ENCODE results near the gene TMEM108.

- TF ChIP-seq, protein P1, sequence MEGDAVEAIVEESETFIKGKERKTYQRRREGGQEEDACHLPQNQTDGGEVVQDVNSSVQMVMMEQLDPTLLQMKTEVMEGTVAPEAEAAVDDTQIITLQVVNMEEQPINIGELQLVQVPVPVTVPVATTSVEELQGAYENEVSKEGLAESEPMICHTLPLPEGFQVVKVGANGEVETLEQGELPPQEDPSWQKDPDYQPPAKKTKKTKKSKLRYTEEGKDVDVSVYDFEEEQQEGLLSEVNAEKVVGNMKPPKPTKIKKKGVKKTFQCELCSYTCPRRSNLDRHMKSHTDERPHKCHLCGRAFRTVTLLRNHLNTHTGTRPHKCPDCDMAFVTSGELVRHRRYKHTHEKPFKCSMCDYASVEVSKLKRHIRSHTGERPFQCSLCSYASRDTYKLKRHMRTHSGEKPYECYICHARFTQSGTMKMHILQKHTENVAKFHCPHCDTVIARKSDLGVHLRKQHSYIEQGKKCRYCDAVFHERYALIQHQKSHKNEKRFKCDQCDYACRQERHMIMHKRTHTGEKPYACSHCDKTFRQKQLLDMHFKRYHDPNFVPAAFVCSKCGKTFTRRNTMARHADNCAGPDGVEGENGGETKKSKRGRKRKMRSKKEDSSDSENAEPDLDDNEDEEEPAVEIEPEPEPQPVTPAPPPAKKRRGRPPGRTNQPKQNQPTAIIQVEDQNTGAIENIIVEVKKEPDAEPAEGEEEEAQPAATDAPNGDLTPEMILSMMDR (optimal IDR thresholded peaks at IDR 0.05 in 1 of 3, IDR thresholded peaks at IDR 0.05 in 1 of 3, conservative IDR thresholded peaks at IDR 0.05 in 1 of 3; ENCODE audit: extremely low read depth in 1 of 3, insufficient read depth in 2 of 3, low read length in 3 of 3): no peak
- no peak for TF ChIP-seq EZH2 (IDR thresholded peaks at IDR 0.05; ENCODE audit: low read length)
Observed at GRCh38 chr3:133277813-133278212, 239.6 kb downstream of the TMEM108 start.

Measured in keratinocyte (primary cell).